GM18507 (cell line): ENCODE data around the gene CDK14.

ENCODE experiments used
- DNase-seq: peaks from one replicate; pipeline ENCODE4 v3.0.0; 2011; ENCODE audit warnings: low read depth; ENCODE audit not compliant: insufficient read length; ENCODE audit errors: extremely low spot score
- FAIRE-seq: peaks from 2 replicates; lab custom pipeline; 2011; peaks lifted over from hg19 to GRCh38; lab: Jason Lieb, UNC

The CDK14 gene

GRCh38 chr7:90595342-90595800, 750 bp upstream of the CDK14 start:
- FAIRE-seq: no peak
- no peak for DNase-seq

- FAIRE-seq (peak; percentile 62), DNase-seq (no peak)
Measured at GRCh38 chr7:90596671-90597562, 796 bp downstream of the CDK14 start.

GRCh38 chr7:90597563-90598253, 1.6 kb downstream of the CDK14 start:
- DNase-seq (no peak), FAIRE-seq (no peak)

GRCh38 chr7:90599038-90599437, 2.9 kb downstream of the CDK14 start:
- no peak for FAIRE-seq
- no peak for DNase-seq

DNA sequence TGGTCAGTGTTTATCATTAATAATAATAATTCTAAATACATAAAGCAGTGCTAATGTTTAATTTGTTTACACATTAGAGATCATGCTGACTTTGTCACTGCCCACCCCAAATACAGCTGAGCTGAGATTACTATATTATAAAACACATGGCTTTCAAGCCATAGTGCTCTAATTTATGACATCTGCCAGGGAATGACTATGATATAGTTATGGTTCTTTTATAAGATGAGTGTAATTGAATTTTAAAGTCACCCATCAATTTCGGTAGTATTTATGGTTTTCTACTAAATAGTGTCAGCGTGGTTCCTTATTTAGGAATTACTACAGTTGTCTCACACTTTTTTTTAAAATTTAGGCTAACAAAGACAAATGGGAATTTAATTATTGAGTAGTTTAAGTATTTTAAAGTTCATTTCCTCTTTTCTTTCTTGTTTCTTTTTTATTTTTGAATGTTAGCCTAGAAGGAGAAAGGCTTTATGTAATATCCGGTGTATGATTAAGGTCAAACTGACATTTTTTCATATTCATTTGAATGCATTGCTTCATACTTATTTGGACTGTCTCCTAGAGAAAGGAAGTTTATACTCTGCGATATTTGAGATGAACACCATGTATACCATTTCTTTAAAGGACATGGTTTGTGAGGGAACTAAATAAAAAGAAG, 3.9 kb downstream of the CDK14 start:
- FAIRE-seq (peak; percentile 35), DNase-seq (no peak)

GRCh38 chr7:90602303-90602702, 6.2 kb downstream of the CDK14 start:
- FAIRE-seq (no peak), DNase-seq (no peak)

DNA sequence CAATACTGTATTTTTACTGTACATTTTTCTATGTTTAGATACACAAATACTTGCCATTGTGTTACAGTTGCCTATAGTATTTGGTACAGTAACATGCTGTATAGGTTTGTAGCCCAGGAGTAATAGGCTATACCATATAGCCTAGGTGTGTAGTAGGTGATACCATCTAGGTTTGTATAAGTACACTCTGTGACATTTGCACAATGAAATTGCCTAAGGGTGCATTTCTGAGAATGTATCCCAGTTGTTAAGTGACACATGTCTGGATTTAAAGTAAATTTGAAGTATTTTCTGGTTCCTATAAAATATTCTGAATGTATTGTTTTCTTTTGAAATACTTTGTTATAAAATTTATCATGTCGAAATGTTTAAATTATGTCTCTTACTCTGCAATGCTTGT, 7.2 kb downstream of the CDK14 start:
- FAIRE-seq: no peak

DNA sequence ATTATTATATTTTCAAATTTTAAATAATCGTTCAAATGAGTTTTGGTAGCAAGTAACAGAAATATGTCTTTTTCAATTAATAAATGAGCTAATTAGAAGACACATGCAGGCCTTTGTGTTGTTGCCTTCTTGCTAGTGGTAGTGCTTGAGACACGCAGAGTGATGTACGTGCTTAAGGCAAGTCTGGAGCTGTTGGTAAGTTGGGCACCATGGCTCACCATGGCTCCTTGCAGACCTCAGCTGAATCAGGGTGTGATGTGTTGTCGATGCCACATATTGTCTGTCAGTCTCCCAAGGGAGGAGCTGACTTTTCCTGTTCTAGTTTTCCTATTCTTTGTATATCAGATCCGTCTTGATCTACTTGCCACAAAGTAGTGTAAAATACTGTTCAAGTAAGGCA, 8.3 kb downstream of the CDK14 start:
- FAIRE-seq: peak; percentile 29
- DNase-seq: no peak

More for the DNA sequence above, 7.2 kb downstream of the CDK14 start:
- DNase-seq: no peak

DNA sequence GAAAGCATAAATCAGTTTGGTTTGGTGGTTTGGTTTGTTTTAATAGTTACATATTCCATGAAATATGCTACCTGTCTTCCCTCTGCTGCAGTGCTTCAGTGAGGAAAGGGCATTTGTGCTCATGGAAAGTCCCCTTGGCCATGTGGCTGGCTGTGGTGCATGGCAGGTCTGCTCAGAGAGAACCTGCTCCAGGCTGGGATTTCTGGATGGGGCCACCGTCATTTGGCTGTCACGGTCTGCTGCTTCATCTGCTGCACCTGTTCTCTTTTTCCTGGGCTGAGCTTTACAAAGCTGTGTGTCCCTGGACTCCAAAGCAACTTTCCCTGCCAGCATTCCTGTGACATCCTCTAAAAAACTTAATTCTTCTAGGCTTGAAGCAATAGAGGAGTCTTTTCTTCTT, 8.9 kb downstream of the CDK14 start:
- FAIRE-seq: no peak
- DNase-seq: no peak

DNA sequence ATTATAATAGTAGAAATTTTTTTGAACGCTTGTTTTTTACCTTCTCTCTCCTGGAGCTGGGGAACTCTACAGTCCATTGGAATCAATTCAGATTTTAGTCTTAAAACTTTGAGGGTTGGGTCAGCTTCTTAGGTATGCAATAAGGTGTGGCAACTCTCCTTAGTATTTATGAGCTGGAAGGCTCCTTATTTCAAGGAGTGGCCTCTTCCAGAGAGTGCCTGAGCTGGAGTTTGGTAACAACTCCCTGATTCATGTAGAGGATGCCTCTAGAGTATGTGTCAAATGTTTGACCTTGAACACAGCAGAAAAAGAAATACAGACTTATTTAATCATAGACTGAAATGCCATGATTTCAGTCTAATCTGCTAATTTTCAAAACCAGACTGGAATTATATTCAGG, 11.1 kb downstream of the CDK14 start:
- DNase-seq (no peak), FAIRE-seq (no peak)

GRCh38 chr7:90610105-90610504, 14.0 kb downstream of the CDK14 start:
- FAIRE-seq: no peak

GRCh38 chr7:90611115-90611514, 15.0 kb downstream of the CDK14 start:
- DNase-seq: no peak
- no peak for FAIRE-seq

More at GRCh38 chr7:90610105-90610504, 14.0 kb downstream of the CDK14 start:
- no peak for DNase-seq

DNA sequence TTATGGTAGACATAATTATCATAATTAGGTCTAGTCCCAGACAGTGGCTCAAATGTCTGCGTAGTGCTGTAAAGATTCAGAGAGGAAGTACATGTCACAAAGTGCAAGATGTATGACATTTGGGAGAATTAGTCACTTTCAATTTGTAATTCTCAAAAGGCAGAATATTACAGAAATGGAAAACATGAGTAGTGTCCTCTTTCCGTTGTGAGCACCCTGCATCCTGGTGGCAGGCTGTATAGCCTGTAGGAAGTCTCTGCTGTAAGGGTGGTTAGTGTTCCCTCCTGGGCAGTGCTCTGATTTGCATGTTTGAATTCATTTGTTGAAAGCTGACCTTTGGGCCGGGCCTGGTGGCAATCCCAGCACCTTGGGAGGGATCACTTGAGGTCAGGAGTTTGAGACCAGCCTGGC, 17.0 kb downstream of the CDK14 start:
- DNase-seq (no peak), FAIRE-seq (peak; percentile 51)

- FAIRE-seq (no peak), DNase-seq (no peak)
Measured at GRCh38 chr7:90617442-90617841, 21.3 kb downstream of the CDK14 start.

- FAIRE-seq: no peak
- DNase-seq: no peak
Measured at GRCh38 chr7:90618876-90619275, 22.8 kb downstream of the CDK14 start.

- DNase-seq: no peak
- no peak for FAIRE-seq
Measured at GRCh38 chr7:90621125-90621746, 25.1 kb downstream of the CDK14 start.

DNA sequence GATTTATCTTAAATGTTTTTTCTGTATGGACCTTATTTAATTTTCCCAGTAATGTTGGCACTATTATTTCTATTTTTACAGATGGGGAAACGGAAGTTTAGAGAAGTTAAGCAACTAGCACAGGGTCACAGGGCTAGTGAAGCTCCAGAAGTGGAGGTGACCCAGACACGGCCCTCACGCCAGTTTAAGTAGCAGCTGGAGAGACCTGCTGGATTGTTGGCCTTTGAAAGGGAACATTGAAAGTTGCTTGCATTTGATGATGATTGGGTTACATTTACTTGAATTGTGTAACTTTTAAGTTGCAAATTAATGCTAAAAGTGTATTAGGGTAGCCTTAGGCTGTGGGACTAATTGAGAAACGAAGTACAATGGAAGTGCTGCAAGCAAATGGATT, 25.6 kb downstream of the CDK14 start:
- no peak for DNase-seq
- FAIRE-seq: no peak

- DNase-seq (no peak), FAIRE-seq (no peak)
Measured at GRCh38 chr7:90622670-90623069, 26.5 kb downstream of the CDK14 start.

- FAIRE-seq (no peak), DNase-seq (no peak)
Measured at GRCh38 chr7:90624225-90624911, 28.2 kb downstream of the CDK14 start.
